Omental fat pad (tissue), 4 donors: ENCODE results near the gene C2orf92. TPM values are rescaled to one million over a fixed set of nuclear protein-coding genes. Genes with fewer than 3 reads are reported as not detected.

Experiments
- ATAC-seq: fragments of 150-250 bp; one replicate; pipeline ENCODE4 v1.9.1; 2016; ENCODE audit warnings: mild to moderate bottlenecking, moderate library complexity; ENCODE audit not compliant: low FRiP score
- DNase-seq: peaks from one replicate; pipeline ENCODE4 v3.0.0-alpha.2; 2019; ENCODE audit warnings: low spot score
- CTCF ChIP-seq, 3 donors: fragments of 450-650 bp; IDR thresholded peaks; one replicate each; pipeline ENCODE4 v1.5.1; 2016 to 2017; ENCODE audit warnings: antibody characterized with exemption in 3 of 3, mild to moderate bottlenecking in 3 of 3, moderate library complexity in 2 of 3
- total RNA-seq, 4 donors: library from RNA; depleted of rRNA; stranded (reverse); fragments of >200 nt; gene quantifications; one replicate each; pipeline ENCODE4 v1.1.0, GENCODE V29; 2016

Gene C2orf92
- total RNA-seq, 4 donors from 2014 or later = 4.8 to 17.8 (median 10.4) TPM

GRCh38 chr2:97724946-97725688 is 55.6 kb downstream of the C2orf92 start:
- TF ChIP-seq CTCF (IDR thresholded peaks at IDR 0.05) = no peak
- DNase-seq (no peak), ATAC-seq (no peak)

- no peak for TF ChIP-seq CTCF (IDR thresholded peaks at IDR 0.05)
- DNase-seq (no peak), ATAC-seq (no peak)
These were observed 57.0 kb downstream of the C2orf92 start for GRCh38 chr2:97726261-97727064.

GRCh38 chr2:97727296-97727695 is 57.8 kb downstream of the C2orf92 start:
- no peak for ATAC-seq
- no peak for DNase-seq
- no peak for TF ChIP-seq CTCF (IDR thresholded peaks at IDR 0.05)

- no peak for ATAC-seq
- no peak for TF ChIP-seq CTCF (IDR thresholded peaks at IDR 0.05)
- DNase-seq = no peak
These were observed 58.7 kb downstream of the C2orf92 start for GRCh38 chr2:97728091-97728731.

GRCh38 chr2:97730245-97730644 is 60.7 kb downstream of the C2orf92 start:
- TF ChIP-seq CTCF (IDR thresholded peaks at IDR 0.05) = no peak
- ATAC-seq (no peak), DNase-seq (no peak)

GRCh38 chr2:97731274-97732020 is 61.9 kb downstream of the C2orf92 start:
- no peak for ATAC-seq
- TF ChIP-seq CTCF (IDR thresholded peaks at IDR 0.05) = no peak
- no peak for DNase-seq
